Measurements from ENCODE around the gene OPRL1.

OPRL1 gene

GRCh38 chr20:64030371-64031134, 49.3 kb upstream of the OPRL1 start (continued):
- TF ChIP-seq ZNF157 (tag by site-specific recombination; IDR thresholded peaks at IDR 0.05) (no peak), ZNF549 (tag by site-specific recombination; IDR thresholded peaks at IDR 0.05) (no peak), ZIC2 (tag by site-specific recombination; IDR thresholded peaks at IDR 0.05) (peak; percentile 81), ZNF658 (tag by site-specific recombination; IDR thresholded peaks at IDR 0.05) (no peak), GLI4 (tag by site-specific recombination; IDR thresholded peaks at IDR 0.05) (no peak), ZNF350 (tag by site-specific recombination; IDR thresholded peaks at IDR 0.05) (no peak), GLIS2 (tag by site-specific recombination; IDR thresholded peaks at IDR 0.05) (peak; percentile 51), ZNF837 (tag by site-specific recombination; IDR thresholded peaks at IDR 0.05) (no peak), ZNF561 (tag by site-specific recombination; IDR thresholded peaks at IDR 0.05; ENCODE audit: borderline replicate concordance) (0 out of 2 replicates have a peak, but pooled peaks have one; percentile 59), ZNF10 (tag by site-specific recombination; IDR thresholded peaks at IDR 0.05) (peak; percentile 32; the same call in 1 of the 2 replicates), ZNF558 (tag by site-specific recombination; IDR thresholded peaks at IDR 0.05) (no peak), ZNF843 (tag by site-specific recombination; IDR thresholded peaks at IDR 0.05) (peak; percentile 98), ZNF521 (tag by site-specific recombination; IDR thresholded peaks at IDR 0.05) (no peak), ZFP37 (tag by site-specific recombination; IDR thresholded peaks at IDR 0.05) (no peak), ZNF169 (tag by site-specific recombination; IDR thresholded peaks at IDR 0.05) (no peak), KLF9 (tag by site-specific recombination; IDR thresholded peaks at IDR 0.05; ENCODE audit: low read depth) (no peak), PRDM4 (tag by site-specific recombination; IDR thresholded peaks at IDR 0.05) (peak; percentile 83), ZNF398 (tag by site-specific recombination; IDR thresholded peaks at IDR 0.05) (no peak), ZNF513 (tag by site-specific recombination; IDR thresholded peaks at IDR 0.05) (no peak), ZNF548 (tag by site-specific recombination; IDR thresholded peaks at IDR 0.05) (no peak), ZNF416 (tag by site-specific recombination; IDR thresholded peaks at IDR 0.05) (no peak), ZNF391 (tag by site-specific recombination; IDR thresholded peaks at IDR 0.05; ENCODE audit: borderline replicate concordance, low read depth) (no peak), ZNF26 (tag by site-specific recombination; IDR thresholded peaks at IDR 0.05) (no peak), PATZ1 (tag by site-specific recombination; IDR thresholded peaks at IDR 0.05) (0 out of 2 replicates have a peak, but pooled peaks have one; percentile 49), ZNF48 (tag by site-specific recombination; IDR thresholded peaks at IDR 0.05) (no peak), ZNF785 (tag by site-specific recombination; IDR thresholded peaks at IDR 0.05) (no peak)
- TF ChIP-seq, protein P1, sequence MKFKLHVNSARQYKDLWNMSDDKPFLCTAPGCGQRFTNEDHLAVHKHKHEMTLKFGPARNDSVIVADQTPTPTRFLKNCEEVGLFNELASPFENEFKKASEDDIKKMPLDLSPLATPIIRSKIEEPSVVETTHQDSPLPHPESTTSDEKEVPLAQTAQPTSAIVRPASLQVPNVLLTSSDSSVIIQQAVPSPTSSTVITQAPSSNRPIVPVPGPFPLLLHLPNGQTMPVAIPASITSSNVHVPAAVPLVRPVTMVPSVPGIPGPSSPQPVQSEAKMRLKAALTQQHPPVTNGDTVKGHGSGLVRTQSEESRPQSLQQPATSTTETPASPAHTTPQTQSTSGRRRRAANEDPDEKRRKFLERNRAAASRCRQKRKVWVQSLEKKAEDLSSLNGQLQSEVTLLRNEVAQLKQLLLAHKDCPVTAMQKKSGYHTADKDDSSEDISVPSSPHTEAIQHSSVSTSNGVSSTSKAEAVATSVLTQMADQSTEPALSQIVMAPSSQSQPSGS (tag by site-specific recombination; IDR thresholded peaks at IDR 0.05; ENCODE audit: low read depth) = no peak
- TF ChIP-seq, protein P2, sequence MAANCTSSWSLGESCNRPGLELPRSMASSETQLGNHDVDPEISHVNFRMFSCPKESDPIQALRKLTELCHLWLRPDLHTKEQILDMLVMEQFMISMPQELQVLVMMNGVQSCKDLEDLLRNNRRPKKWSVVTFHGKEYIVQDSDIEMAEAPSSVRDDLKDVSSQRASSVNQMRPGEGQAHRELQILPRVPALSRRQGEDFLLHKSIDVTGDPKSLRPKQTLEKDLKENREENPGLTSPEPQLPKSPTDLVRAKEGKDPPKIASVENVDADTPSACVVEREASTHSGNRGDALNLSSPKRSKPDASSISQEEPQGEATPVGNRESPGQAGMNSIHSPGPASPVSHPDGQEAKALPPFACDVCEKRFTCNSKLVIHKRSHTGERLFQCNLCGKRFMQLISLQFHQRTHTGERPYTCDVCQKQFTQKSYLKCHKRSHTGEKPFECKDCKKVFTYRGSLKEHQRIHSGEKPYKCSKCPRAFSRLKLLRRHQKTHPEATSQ (tag by site-specific recombination; IDR thresholded peaks at IDR 0.05) = no peak

Measured in HEK293 (cell line).